ENCODE measurements around the gene GPR25. TPM values are rescaled to one million over a fixed set of nuclear protein-coding genes. Genes with fewer than 3 reads are reported as not detected.
A peak's percentile ranks its signal among the peaks of the same experiment; 100 is the strongest.

GPR25 gene
- total and polyA plus RNA-seq, 10 of the 15 experiments (the other 5 are each of a cell fraction or from before 2014, with no cell fraction given): not detected

GRCh38 chr1:200907611-200908097, 34.9 kb downstream of the GPR25 start (continued):
- TF ChIP-seq, protein P1, sequence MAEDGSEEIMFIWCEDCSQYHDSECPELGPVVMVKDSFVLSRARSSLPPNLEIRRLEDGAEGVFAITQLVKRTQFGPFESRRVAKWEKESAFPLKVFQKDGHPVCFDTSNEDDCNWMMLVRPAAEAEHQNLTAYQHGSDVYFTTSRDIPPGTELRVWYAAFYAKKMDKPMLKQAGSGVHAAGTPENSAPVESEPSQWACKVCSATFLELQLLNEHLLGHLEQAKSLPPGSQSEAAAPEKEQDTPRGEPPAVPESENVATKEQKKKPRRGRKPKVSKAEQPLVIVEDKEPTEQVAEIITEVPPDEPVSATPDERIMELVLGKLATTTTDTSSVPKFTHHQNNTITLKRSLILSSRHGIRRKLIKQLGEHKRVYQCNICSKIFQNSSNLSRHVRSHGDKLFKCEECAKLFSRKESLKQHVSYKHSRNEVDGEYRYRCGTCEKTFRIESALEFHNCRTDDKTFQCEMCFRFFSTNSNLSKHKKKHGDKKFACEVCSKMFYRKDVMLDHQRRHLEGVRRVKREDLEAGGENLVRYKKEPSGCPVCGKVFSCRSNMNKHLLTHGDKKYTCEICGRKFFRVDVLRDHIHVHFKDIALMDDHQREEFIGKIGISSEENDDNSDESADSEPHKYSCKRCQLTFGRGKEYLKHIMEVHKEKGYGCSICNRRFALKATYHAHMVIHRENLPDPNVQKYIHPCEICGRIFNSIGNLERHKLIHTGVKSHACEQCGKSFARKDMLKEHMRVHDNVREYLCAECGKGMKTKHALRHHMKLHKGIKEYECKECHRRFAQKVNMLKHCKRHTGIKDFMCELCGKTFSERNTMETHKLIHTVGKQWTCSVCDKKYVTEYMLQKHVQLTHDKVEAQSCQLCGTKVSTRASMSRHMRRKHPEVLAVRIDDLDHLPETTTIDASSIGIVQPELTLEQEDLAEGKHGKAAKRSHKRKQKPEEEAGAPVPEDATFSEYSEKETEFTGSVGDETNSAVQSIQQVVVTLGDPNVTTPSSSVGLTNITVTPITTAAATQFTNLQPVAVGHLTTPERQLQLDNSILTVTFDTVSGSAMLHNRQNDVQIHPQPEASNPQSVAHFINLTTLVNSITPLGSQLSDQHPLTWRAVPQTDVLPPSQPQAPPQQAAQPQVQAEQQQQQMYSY (CRISPR knock-in tag; IDR thresholded peaks at IDR 0.05): no peak
- TF ChIP-seq, protein P2, sequence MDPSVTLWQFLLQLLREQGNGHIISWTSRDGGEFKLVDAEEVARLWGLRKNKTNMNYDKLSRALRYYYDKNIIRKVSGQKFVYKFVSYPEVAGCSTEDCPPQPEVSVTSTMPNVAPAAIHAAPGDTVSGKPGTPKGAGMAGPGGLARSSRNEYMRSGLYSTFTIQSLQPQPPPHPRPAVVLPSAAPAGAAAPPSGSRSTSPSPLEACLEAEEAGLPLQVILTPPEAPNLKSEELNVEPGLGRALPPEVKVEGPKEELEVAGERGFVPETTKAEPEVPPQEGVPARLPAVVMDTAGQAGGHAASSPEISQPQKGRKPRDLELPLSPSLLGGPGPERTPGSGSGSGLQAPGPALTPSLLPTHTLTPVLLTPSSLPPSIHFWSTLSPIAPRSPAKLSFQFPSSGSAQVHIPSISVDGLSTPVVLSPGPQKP (IDR thresholded peaks at IDR 0.05; ENCODE audit: low read depth, low read length): no peak
- no peak for TF ChIP-seq FOXK2 (IDR thresholded peaks at IDR 0.05)
- TF ChIP-seq, protein P3, sequence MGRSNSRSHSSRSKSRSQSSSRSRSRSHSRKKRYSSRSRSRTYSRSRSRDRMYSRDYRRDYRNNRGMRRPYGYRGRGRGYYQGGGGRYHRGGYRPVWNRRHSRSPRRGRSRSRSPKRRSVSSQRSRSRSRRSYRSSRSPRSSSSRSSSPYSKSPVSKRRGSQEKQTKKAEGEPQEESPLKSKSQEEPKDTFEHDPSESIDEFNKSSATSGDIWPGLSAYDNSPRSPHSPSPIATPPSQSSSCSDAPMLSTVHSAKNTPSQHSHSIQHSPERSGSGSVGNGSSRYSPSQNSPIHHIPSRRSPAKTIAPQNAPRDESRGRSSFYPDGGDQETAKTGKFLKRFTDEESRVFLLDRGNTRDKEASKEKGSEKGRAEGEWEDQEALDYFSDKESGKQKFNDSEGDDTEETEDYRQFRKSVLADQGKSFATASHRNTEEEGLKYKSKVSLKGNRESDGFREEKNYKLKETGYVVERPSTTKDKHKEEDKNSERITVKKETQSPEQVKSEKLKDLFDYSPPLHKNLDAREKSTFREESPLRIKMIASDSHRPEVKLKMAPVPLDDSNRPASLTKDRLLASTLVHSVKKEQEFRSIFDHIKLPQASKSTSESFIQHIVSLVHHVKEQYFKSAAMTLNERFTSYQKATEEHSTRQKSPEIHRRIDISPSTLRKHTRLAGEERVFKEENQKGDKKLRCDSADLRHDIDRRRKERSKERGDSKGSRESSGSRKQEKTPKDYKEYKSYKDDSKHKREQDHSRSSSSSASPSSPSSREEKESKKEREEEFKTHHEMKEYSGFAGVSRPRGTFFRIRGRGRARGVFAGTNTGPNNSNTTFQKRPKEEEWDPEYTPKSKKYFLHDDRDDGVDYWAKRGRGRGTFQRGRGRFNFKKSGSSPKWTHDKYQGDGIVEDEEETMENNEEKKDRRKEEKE (IDR thresholded peaks at IDR 0.05): no peak
- TF ChIP-seq ZNF217 (IDR thresholded peaks at IDR 0.05): peak; percentile 15; the same call in 1 of the 2 replicates
- no peak for TF ChIP-seq NFIC (IDR thresholded peaks at IDR 0.05; ENCODE audit: low read depth, low read length)
- peak; percentile 75; the same call in 1 of the 2 replicates for TF ChIP-seq SPI1 (IDR thresholded peaks at IDR 0.05; ENCODE audit: borderline replicate concordance, insufficient read depth, low read depth, low read length)
- peak; percentile 92 for TF ChIP-seq ZNF24 (IDR thresholded peaks at IDR 0.05)
- no peak for TF ChIP-seq HSF1 (IDR thresholded peaks at IDR 0.05; ENCODE audit: low read depth, low read length)
- no peak for TF ChIP-seq RAD51 (IDR thresholded peaks at IDR 0.05)
- no peak for TF ChIP-seq SUZ12 (IDR thresholded peaks at IDR 0.05; ENCODE audit: unreplicated experiment)
- no peak for TF ChIP-seq FOS (IDR thresholded peaks at IDR 0.05; ENCODE audit: borderline replicate concordance, extremely low read depth, insufficient read length)
- no peak for TF ChIP-seq E2F8 (IDR thresholded peaks at IDR 0.05; ENCODE audit: low read depth, partially characterized antibody)
- peak; percentile 58 for TF ChIP-seq EED (IDR thresholded peaks at IDR 0.05; ENCODE audit: low read depth)
- no peak for TF ChIP-seq E2F4 (IDR thresholded peaks at IDR 0.05; ENCODE audit: low read depth, low read length)
- TF ChIP-seq MTA2 (IDR thresholded peaks at IDR 0.05; ENCODE audit: low read depth): peak; percentile 51; the same call in 1 of the 2 replicates
- TF ChIP-seq ZNF622 (IDR thresholded peaks at IDR 0.05): no peak
